Spleen (tissue), 11 donors: ENCODE measurements around the gene GAS7. TPM values are rescaled to one million over a fixed set of nuclear protein-coding genes. Genes with fewer than 3 reads are reported as not detected.

Experiments
- DNase-seq: peaks from one replicate; pipeline ENCODE4 v3.0.0-alpha.2; 2020
- H3K27ac ChIP-seq, 8 donors: fragments of 200-600 bp; sonication (generic) in 7 of 8; 1 replicate in 4 of 8; 2 replicates in 4 of 8; pipeline versions ENCODE4 v1.5.0 to v1.8.0; 2016 to 2021; ENCODE audit warnings: inconsistent platforms in 4 of 8, mild to moderate bottlenecking in 4 of 8, moderate library complexity in 1 of 8
- H3K27me3 ChIP-seq, 7 donors: fragments of 200-600 bp; sonication (generic) in 6 of 7; replicated peaks in 1 of 7; 1 replicate in 4 of 7; 2 replicates in 3 of 7; pipeline versions ENCODE4 v1.5.0 to v1.8.0; 2016 to 2021; ENCODE audit warnings: inconsistent platforms in 3 of 7, mild to moderate bottlenecking in 1 of 7
- H3K36me3 ChIP-seq, 6 donors: fragments of 200-600 bp; sonication (generic) in 5 of 6; 1 replicate in 4 of 6; 2 replicates in 2 of 6; pipeline versions ENCODE4 v1.5.0 to v1.8.0; 2016 to 2021; ENCODE audit warnings: inconsistent platforms in 2 of 6
- H3K4me1 ChIP-seq, 6 donors: fragments of 200-600 bp; sonication (generic) in 5 of 6; 1 replicate in 3 of 6; 2 replicates in 3 of 6; pipeline versions ENCODE4 v1.5.0 to v1.8.0; 2016 to 2021; ENCODE audit warnings: inconsistent platforms in 3 of 6
- H3K4me3 ChIP-seq, 8 donors: fragments of 200-600 bp; sonication (generic) in 7 of 8; 1 replicate in 4 of 8; 2 replicates in 4 of 8; pipeline versions ENCODE4 v1.5.0 to v1.8.0; 2016 to 2021; ENCODE audit warnings: inconsistent platforms in 4 of 8, mild to moderate bottlenecking in 4 of 8, moderate library complexity in 2 of 8
- H3K9me3 ChIP-seq, 8 donors: fragments of 200-600 bp; sonication (generic) in 7 of 8; 1 replicate in 4 of 8; 2 replicates in 4 of 8; pipeline versions ENCODE4 v1.5.0 to v1.8.0; 2016 to 2021; ENCODE audit warnings: inconsistent platforms in 4 of 8
- CTCF ChIP-seq, 11 experiments: fragments of 200-600 bp in 7 of 11; fragments of 450-650 bp in 4 of 11; sonication (generic) in 4 of 11; IDR thresholded peaks in 8 of 11; conservative IDR thresholded peaks in 3 of 11; 1 replicate in 7 of 11; 2 replicates in 4 of 11; pipeline versions ENCODE4 v1.4.0 to v1.8.0; 2016 to 2021; ENCODE audit warnings: antibody characterized with exemption in 11 of 11, inconsistent platforms in 4 of 11, mild to moderate bottlenecking in 1 of 11
- POLR2A ChIP-seq, 3 donors: fragments of 450-650 bp; IDR thresholded peaks; one replicate each; pipeline ENCODE4 v1.5.1; 2017; ENCODE audit warnings: antibody characterized with exemption in 3 of 3, mild to moderate bottlenecking in 1 of 3
- POLR2AphosphoS5 ChIP-seq, 3 donors: sonication (generic); formaldehyde crosslinking; IDR thresholded peaks; one replicate each; pipeline ENCODE4 v1.5.1; 2017; ENCODE audit warnings: antibody characterized with exemption in 3 of 3
- WGBS, 5 donors: extraction: QIAGEN DNeasy Blood & Tissue Kit in 3 of 5; methylation state at CpG; one replicate each; pipeline versions ENCODE4 v1.1.5 to v1.1.7; 2013 to 2018; 5-methylcytosine and 5-hydroxymethylcytosine counted together
- intact Hi-C: fragments of 100-400 bp; cut with DNase I; formaldehyde crosslinking; loops from one replicate; pipeline ENCODE4 v1.15.0; 2023; ENCODE audit warnings: low total_unique reads
- polyA plus RNA-seq, 3 donors: library from polyadenylated mRNA; stranded (reverse); fragments of 200-250 nt; gene quantifications; one replicate each; pipeline ENCODE4 v1.2.1, GENCODE V29; 2013
- total RNA-seq, 7 donors: library from RNA; depleted of rRNA in 3 of 7; stranded (reverse); fragments of >200 nt in 3 of 7; fragmentation: NEBNext Ultra II Directional in 4 of 7; extraction: Animal tissue kit (Norgen Biotek cat#: 25700) in 4 of 7; gene quantifications; one replicate each; pipeline versions ENCODE4 v1.1.0 to v1.2.1, GENCODE V29; 2016 to 2021
- donor health status: healthy with polysubstance abuse.
- donor health status: DM: no; HTN: no; CAD: no; lungs with moderate emphysema.
- donor health status: DM: no; HTN: no; CAD: no.
- donor health status: Bipolar disorder and iron deficiency.
- donor health status: healthy.
- donor health status: DM: no; HTN: no; CAD: no.
- donor health status: DM: yes; HTN: yes; CAD: no.

The GAS7 gene
- total and polyA plus RNA-seq, 10 donors, result 4.1 to 127 (median 60.9) TPM

- intact Hi-C loops, result no loop called here
Measured at GRCh38 chr17:10144456-10144855, 54.0 kb downstream of the GAS7 start.

GRCh38 chr17:10141436-10141835 is 57.0 kb downstream of the GAS7 start:
- TF ChIP-seq POLR2AphosphoS5 (IDR thresholded peaks at IDR 0.05) (no peak), POLR2A (IDR thresholded peaks at IDR 0.05) (no peak), CTCF (IDR thresholded peaks at IDR 0.05 in 8 of 11, conservative IDR thresholded peaks at IDR 0.05 in 3 of 11) (no peak)
- no peak for DNase-seq
- 78 to 97% (median 90%) methylated on average over 2 of the region's 2 CpGs for WGBS, 5 donors
- Histone ChIP-seq H3K4me1 (peaks cover 0 to 64% (median 24%) of the 10 kb centered on the region in 6 donors), H3K36me3 (no peaks in the 10 kb centered on the region), H3K4me3 (no peak overlapping the region), H3K9me3 (no peaks in the 10 kb centered on the region), H3K27ac (peak overlapping the region in 1 of 8 donors; percentile 50), H3K27me3 (no peaks in the 10 kb centered on the region)
- intact Hi-C loops, result no loop called here

More at GRCh38 chr17:10144456-10144855, 54.0 kb downstream of the GAS7 start:
- no peaks in the 10 kb centered on the region for H3K27me3 ChIP-seq
- no peak overlapping the region for H3K4me3 ChIP-seq
- DNase-seq, result no peak
- 78 to 90% (median 84%) methylated on average over 6 of the region's 6 CpGs for WGBS, 5 donors
- H3K36me3 ChIP-seq, result no peaks in the 10 kb centered on the region
- H3K9me3 ChIP-seq, result no peaks in the 10 kb centered on the region
- peak overlapping the region in 2 of 8 donors; percentile 29 to 35 for H3K27ac ChIP-seq
- TF ChIP-seq POLR2A (IDR thresholded peaks at IDR 0.05) (no peak), CTCF (IDR thresholded peaks at IDR 0.05 in 8 of 11, conservative IDR thresholded peaks at IDR 0.05 in 3 of 11) (no peak), POLR2AphosphoS5 (IDR thresholded peaks at IDR 0.05) (no peak)
- H3K4me1 ChIP-seq, result peaks cover 2 to 77% (median 34%) of the 10 kb centered on the region in 6 donors

- Histone ChIP-seq H3K9me3 (no peaks in the 10 kb centered on the region), H3K4me1 (peaks cover 0 to 66% (median 24%) of the 10 kb centered on the region in 6 donors), H3K27ac (peak overlapping the region in 1 of 8 donors; percentile 0), H3K27me3 (no peaks in the 10 kb centered on the region), H3K4me3 (no peak overlapping the region), H3K36me3 (no peaks in the 10 kb centered on the region)
- TF ChIP-seq POLR2A (IDR thresholded peaks at IDR 0.05) (no peak), CTCF (IDR thresholded peaks at IDR 0.05 in 8 of 11, conservative IDR thresholded peaks at IDR 0.05 in 3 of 11) (no peak)
- WGBS, 5 donors, result 79 to 88% (median 81%) methylated on average over 2 of the region's 2 CpGs
- DNase-seq, result no peak
- intact Hi-C loops, result no loop called here
Measured at GRCh38 chr17:10139577-10139976, 58.8 kb downstream of the GAS7 start.

- 86 to 90% (median 88%) methylated on average over 15 of the region's 15 CpGs for WGBS, 5 donors
- TF ChIP-seq CTCF (IDR thresholded peaks at IDR 0.05 in 8 of 11, conservative IDR thresholded peaks at IDR 0.05 in 3 of 11) (no peak), POLR2A (IDR thresholded peaks at IDR 0.05) (no peak), POLR2AphosphoS5 (IDR thresholded peaks at IDR 0.05) (no peak)
- no peaks in the 10 kb centered on the region for H3K27me3 ChIP-seq
- DNase-seq, result no peak
- H3K4me3 ChIP-seq, result no peak overlapping the region
- no peaks in the 10 kb centered on the region for H3K9me3 ChIP-seq
- no peaks in the 10 kb centered on the region for H3K36me3 ChIP-seq
- intact Hi-C loops, result no loop called here
- H3K4me1 ChIP-seq, result peaks cover 0 to 54% (median 20%) of the 10 kb centered on the region in 6 donors
- peak overlapping the region in 5 of 8 donors; percentile 4 to 61 (median 56) for H3K27ac ChIP-seq
Measured at GRCh38 chr17:10136258-10136981, 62.0 kb downstream of the GAS7 start.
